SIG-M5 treated with dmso at 0.1 percent for 504 hours (cell line): ENCODE data around the gene STYX.

Experiments used
- DNase-seq: peaks from one replicate; lab custom pipeline; 2025; ENCODE audit not compliant: unreplicated experiment; lab: John Stamatoyannopoulos, UW

STYX gene

GRCh38 chr14:52783206-52783605, 53.2 kb downstream of the STYX start:
- no peak for DNase-seq

- no peak for DNase-seq
These were observed 56.9 kb downstream of the STYX start for GRCh38 chr14:52786887-52787286.

GRCh38 chr14:52789118-52789517, 59.2 kb downstream of the STYX start:
- no peak for DNase-seq

GRCh38 chr14:52790011-52790755, 60.2 kb downstream of the STYX start:
- no peak for DNase-seq

GRCh38 chr14:52790756-52791222, 60.8 kb downstream of the STYX start:
- no peak for DNase-seq

GRCh38 chr14:52791223-52792096, 61.5 kb downstream of the STYX start, which contains the start of gene GNPNAT1:
TSS of gene GNPNAT1 (minus strand) at chr14:52791607. CDS start at chr14:52784650, 6,957 bp downstream.
- peak; percentile 84 for DNase-seq

GRCh38 chr14:52792097-52792415, 62.1 kb downstream of the STYX start:
- DNase-seq, result no peak

- DNase-seq, result no peak
These were observed 63.1 kb downstream of the STYX start for GRCh38 chr14:52793061-52793460.

GRCh38 chr14:52797653-52798052, 67.7 kb downstream of the STYX start:
- no peak for DNase-seq

GRCh38 chr14:52798826-52799225, 68.9 kb downstream of the STYX start:
- DNase-seq, result no peak

GRCh38 chr14:52801014-52801712, 71.2 kb downstream of the STYX start:
- DNase-seq, result peak; percentile 8

- DNase-seq, result no peak
These were observed 72.6 kb downstream of the STYX start for GRCh38 chr14:52802597-52802996.

GRCh38 chr14:52806115-52806514, 76.1 kb downstream of the STYX start:
- DNase-seq, result no peak

- no peak for DNase-seq
These were observed 78.1 kb downstream of the STYX start for GRCh38 chr14:52808101-52808500.

GRCh38 chr14:52821805-52822250, 91.9 kb downstream of the STYX start:
- no peak for DNase-seq

GRCh38 chr14:52824462-52824861, 94.5 kb downstream of the STYX start:
- DNase-seq, result no peak
